Gastroesophageal sphincter (tissue), 3 donors: ENCODE data around the gene PDE5A.

Source experiments
- POLR2A ChIP-seq, 2 donors: fragments of 450-650 bp; IDR thresholded peaks; one replicate each; pipeline ENCODE4 v1.6.1; 2017; ENCODE audit warnings: antibody characterized with exemption in 2 of 2, mild to moderate bottlenecking in 2 of 2, moderate library complexity in 1 of 2
- POLR2AphosphoS5 ChIP-seq: sonication (generic); formaldehyde crosslinking; IDR thresholded peaks from one replicate; pipeline ENCODE4 v1.6.1; 2017; ENCODE audit warnings: antibody characterized with exemption
- TF ChIP-seq, protein P1 (sequence below), 4 experiments: fragments of 200-600 bp in 2 of 4; fragments of 450-650 bp in 2 of 4; sonication (generic) in 1 of 4; IDR thresholded peaks; one replicate each; pipeline ENCODE4 v1.5.1; 2017 to 2019; ENCODE audit warnings: antibody characterized with exemption in 4 of 4, mild to moderate bottlenecking in 2 of 4, moderate library complexity in 2 of 4

- TF ChIP-seq, protein P1, sequence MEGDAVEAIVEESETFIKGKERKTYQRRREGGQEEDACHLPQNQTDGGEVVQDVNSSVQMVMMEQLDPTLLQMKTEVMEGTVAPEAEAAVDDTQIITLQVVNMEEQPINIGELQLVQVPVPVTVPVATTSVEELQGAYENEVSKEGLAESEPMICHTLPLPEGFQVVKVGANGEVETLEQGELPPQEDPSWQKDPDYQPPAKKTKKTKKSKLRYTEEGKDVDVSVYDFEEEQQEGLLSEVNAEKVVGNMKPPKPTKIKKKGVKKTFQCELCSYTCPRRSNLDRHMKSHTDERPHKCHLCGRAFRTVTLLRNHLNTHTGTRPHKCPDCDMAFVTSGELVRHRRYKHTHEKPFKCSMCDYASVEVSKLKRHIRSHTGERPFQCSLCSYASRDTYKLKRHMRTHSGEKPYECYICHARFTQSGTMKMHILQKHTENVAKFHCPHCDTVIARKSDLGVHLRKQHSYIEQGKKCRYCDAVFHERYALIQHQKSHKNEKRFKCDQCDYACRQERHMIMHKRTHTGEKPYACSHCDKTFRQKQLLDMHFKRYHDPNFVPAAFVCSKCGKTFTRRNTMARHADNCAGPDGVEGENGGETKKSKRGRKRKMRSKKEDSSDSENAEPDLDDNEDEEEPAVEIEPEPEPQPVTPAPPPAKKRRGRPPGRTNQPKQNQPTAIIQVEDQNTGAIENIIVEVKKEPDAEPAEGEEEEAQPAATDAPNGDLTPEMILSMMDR (IDR thresholded peaks at IDR 0.05), result no peak
- TF ChIP-seq POLR2AphosphoS5 (no peak), POLR2A (IDR thresholded peaks at IDR 0.05) (no peak)
Measured at GRCh38 chr4:119498527-119498926, 130.1 kb downstream of the PDE5A start.
